Fibroblast of skin of right quadriceps (primary cell): ENCODE data around the gene STK40.

ENCODE experiments used
- DNase-seq: peaks from one replicate; pipeline ENCODE4 v3.0.0-alpha.2; 2013

Gene STK40

GRCh38 chr1:36385410-36386264, at the start of gene STK40:
Gene STK40, minus strand, starts transcription at chr1:36385924. Its CDS starts 24,592 bp downstream, at chr1:36361332.
- DNase-seq = peak; percentile 100

DNA sequence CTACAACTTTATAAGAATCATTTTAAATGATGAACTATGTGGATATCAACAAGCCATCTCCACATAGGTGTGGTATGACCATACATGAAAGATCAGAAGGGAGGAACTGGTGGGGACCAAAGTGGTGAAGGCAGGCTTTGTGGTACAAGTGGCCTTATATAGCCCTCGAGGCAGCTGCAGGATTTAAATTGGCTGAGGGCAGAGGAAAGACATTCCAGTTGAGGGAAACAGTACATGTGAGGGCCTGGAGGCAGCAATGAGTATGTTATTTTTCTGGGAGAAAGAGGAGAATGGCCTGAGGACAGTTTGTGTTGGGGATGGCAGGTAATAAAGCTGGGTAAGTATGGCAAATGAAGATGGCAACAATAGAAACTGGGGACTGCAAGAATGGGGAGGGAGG, 47.4 kb upstream of the STK40 start:
- DNase-seq = no peak

GRCh38 chr1:36432616-36433015, 46.9 kb upstream of the STK40 start:
- no peak for DNase-seq

DNA sequence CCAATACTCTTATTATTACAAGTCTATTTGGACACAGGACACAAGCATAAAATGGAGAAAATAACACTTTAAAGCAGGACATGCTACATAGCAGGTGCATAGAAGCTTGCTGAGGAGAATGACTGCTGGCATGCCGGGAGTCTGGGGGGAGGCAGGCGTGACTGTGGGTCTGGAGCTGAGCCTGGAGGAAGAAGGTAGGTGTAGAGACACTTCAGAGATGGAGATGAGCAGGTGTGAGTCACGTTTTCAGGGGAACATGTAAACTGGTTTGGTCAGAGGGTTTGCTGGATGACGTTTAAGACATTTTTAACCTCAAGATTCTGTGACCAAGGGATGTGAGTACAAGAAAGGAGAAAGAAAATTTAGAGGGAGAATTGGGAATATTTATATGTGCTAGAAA, 40.1 kb upstream of the STK40 start:
- DNase-seq = no peak

DNA sequence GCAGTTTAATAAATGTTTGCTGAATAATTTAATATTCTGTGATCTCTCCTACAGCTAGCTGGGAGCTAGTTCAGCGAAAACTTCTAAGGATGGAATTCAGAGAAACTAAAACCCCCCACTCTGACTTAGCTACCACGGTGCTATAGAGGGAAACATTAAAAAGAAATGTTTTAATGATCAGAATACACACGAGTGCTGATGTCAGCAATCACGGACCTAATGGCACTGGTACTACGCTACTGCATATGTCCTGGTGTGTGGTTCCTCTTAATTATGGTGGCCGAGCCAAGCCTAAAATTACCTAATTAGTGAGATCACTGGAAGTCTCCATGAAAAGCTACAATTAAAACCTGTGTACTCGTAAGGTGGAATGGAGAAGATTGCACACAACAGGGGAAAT, 35.9 kb upstream of the STK40 start:
- DNase-seq = no peak

DNA sequence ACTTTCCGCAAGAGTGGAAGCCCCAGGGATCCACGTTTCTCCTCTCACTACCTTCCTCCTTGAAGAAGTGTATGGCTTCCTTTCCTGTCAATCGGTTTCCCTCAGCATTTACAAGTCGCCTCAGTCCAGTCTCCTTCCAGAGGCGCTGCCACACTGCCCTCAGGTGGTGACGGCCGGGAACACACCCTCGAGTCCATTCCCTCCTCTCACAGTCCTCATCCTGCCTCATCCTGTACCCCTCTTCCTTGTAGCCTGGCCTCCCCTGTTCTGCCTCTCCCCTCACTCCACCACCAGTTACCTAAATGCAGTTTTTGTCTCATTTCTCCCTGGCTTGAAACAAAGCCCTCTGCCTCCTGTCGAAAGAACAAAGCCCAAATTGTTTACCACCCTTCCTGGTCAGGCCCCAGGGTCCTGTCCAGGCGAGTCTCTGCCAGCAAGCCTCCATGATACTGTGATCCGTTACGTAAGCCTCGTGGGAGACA, 35.2 kb upstream of the STK40 start:
- peak; percentile 76 for DNase-seq

DNA sequence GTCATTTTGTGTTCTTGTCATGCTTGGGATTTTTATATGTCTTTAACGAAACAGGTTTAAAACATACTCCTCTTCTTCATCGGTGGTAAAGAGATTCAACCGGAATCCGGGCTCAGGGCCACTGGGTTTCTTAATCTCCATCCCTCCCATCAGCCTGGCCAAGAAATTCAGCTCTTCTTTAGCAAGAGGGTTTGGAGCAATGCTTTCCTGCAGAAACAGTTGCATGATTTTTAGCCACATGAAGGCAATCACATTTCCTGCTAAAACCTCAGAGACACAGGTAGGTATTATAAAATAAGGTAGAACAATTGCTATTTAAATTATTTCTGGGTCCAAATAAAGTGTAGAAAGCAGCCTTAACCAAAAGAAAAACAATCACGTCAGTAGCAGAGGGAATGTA, 34.7 kb upstream of the STK40 start:
- no peak for DNase-seq

DNA sequence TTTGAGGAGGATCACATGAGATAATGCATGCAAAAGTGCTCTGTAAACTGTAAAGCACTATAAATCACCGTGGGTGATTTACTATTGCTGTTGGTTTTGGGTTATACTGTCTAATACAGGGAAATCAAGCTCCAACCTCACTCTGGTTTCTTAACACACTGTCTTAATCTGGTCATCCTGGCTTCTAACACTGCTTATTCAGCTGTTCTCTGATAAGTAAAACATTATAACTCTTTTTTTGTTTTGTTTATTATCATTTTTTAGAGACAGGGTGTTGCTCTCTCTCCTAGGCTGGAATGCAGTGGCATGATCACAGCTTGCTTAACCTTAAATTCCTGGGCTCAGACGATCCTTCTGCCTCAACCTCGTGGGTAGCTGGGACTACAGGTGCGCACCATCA, 33.8 kb upstream of the STK40 start:
- DNase-seq = no peak

DNA sequence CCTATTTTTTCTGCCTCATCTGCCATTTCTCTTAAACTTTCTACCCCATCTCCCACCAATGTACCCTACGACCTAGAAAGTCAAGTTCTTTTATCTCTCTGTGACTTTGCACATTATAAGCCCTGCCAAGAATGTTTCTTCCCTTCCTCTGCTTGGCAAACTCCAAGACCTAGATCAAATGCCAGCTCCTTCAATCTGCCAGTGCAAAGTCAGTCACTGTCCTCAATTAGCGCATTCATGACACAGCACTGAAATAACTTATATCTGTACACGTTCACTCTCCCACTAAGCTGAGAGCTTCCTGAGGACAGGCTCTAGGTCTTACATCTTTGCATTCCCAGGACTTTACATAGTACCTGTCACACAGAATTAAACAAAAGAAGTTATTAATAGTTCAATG, 33.4 kb upstream of the STK40 start:
- no peak for DNase-seq

DNA sequence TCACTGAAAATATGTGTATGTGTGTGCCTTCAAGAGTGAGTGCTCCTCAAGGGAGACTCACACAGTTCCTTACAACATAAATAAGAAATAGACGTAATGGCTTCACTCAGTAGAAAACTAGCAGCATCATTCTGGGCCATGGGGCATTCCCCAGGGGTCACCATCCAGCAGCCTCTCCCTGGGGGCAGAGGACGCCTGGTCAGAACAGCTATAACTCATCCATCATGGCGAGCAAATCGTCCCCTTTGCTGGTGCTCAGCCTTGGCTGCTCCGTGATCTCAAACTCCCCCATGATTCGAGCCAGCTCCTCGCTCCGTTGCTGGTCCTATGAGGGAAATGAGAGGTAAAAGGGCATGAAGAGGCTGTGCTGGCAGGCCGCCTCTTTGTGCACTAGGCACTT, 32.2 kb upstream of the STK40 start:
- DNase-seq = no peak

DNA sequence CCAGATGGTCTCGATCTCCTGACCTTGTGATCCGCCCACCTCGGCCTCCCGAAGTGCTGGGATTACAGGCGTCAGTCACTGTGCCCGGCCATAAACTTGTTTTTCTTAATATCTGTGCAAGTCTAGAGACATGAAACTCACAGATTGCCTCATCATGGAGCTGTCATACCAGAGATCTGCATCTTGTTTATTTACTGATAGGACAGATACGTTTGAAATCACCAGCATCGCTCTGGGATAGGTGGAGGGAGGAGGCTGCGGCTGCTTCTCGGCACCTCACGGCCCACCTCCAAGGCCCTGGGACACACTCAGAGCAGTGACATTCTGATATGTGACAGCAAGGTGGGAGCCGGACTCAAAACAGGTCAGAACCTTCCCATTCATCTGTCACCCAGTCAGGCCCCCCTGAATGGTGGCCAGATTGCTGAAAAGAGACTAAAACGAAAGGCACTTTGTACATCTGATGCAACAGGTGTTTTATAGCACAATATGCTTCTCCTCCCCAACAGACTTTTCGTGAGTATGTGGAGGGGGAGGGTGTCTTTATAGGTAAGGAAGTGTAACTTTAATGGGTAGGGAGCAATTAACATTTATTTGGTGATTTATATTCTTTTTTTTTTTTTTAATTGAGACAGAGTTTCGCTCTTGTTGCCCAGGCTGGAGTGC, 30.1 kb upstream of the STK40 start:
- DNase-seq = no peak

GRCh38 chr1:36414384-36414783, 28.7 kb upstream of the STK40 start:
- DNase-seq = no peak

DNA sequence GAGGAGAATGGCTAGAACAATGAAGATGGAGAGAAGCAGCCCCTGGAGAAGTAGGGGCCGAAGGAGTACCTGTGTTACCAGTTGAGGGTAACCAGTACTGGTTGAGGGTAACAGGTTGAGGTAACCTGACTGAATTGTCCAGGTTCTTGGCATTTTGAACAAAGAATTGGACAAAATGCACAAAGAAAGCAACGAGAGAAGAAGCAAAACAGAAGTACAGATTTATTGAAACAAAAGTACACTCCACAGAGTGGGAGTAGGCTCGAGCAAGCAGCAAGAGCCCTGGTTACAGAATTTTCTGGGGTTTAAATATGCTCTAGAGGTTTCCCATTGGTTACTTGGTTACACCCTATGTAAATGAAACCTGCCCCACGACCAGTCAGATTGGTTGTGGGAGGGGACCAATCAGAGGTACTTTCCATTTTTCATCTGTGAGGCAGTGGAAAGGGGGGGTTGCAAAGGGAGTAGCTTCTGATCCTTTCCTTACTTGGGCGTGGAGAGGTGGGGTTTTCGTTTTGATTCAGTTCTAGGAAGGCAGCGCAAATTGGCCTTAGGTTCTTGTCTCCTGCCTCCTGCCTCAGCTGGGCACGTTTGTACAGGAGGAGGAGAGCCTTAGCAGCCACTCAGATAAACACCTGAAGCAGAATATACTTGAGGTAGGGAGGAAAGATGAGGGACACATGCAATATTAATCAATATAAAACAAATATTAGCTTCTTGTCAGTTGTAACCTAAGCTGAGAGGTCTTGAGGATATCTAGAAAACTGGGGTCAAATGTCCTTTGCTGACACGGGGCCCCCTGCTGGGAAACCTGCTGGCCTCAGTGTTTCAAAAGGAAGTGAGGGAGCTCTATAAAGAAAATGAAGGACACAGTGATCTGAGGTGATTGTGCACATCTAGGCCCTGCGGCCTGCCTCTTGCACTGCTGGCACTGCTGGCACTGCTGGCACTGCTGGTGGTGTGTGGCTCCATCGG, 26.2 kb upstream of the STK40 start:
- peak; percentile 44 for DNase-seq

DNA sequence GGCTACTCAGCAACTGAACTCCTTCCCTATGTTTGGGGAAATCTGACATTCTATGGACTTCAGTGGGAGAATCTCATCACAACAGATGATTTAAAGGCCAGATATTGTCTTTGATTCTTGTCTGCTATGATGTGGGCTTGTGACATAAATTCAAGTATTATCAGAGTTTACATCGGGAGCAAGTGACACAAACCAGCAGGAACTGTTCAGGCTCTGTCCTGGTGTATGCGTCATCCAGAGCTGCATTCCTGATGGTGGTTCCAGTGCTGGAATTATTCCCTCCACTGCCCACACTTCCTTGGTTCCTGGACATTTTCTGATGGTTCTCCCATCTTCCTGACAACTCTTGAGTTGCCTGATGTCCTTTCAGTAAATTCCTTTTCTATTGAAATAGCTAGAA, 22.8 kb upstream of the STK40 start:
- DNase-seq = peak; percentile 61

DNA sequence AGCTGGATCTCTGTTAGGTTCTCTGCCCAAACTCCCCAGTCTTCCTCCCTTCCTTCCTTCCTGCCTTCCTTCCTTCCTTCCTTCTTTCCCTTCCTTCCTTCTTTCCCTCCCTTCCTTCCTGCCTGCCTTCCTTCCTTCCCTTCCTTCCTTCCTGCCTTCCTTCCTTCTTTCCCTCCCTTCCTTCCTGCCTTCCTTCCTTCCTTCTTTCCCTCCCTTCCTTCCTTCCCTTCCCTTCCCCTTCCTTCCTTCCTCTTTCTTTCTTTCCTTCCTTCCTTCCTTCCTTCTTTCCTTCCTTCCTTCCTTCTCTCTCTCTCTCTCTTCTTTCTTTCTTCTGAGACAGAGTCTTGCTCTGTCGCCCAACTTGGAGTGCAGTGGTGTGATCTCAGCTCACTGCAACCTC, 20.7 kb upstream of the STK40 start:
- no peak for DNase-seq

DNA sequence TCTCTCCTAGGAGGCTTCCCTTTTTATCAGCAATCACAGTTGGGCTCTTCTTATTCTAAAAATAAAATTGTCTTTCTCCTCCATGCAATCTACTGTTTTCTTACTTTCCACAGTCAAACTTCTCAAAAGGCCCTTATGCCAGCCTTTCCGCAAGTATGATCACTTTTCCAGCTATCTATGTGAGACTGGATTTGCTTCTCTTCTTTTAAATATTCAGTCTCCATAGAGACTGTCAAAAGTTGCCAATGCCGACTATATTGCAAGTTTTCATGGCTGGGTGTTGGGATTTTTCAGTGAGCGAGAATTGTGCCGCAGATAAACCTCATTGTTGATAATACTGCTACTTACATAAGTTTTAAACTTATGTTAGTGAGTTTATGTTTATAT, 16.8 kb upstream of the STK40 start:
- DNase-seq = no peak

DNA sequence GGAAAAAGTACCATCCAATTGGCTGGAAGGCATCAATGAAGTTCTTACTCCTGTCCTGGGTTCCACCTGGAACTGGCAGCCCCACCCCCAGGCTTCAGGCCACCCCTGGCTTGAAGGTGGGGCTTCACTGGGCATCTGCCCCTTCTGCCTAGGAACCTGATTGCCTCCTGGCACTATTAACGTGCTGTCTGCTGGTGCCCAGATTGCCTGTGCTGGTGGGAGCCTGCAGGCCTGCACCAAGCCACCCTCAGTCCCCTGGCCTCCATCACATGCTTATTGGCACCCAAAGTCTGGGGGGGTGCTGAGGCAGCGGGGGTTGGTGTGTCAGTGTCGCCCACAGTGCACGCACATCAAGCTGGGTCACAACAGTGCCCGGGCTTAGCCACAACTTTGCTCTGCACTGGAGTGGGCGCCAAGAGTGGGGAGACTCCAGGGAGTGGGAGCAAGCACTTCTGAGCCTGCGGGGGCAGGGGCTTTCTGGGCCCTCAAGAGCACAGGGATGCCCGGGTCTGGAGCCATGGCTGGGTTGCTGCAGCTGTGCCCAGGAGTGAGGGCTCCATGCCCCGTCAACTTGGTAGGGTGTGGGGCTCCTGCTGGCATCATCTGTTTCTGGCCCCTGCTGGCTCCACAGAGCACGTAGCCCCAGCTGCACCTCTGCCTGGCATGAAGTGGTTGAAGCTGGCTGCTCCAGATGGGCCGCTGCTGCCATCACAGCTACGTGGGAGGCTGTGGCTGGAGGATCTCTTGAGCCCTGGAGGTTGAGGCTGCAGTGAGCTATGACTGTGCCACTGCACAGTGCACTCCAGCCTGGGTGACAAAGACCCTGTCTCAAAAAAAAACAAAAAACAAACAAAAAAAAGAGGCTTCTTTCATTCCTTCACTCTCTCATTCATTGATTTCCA, 16.1 kb upstream of the STK40 start:
- no peak for DNase-seq

DNA sequence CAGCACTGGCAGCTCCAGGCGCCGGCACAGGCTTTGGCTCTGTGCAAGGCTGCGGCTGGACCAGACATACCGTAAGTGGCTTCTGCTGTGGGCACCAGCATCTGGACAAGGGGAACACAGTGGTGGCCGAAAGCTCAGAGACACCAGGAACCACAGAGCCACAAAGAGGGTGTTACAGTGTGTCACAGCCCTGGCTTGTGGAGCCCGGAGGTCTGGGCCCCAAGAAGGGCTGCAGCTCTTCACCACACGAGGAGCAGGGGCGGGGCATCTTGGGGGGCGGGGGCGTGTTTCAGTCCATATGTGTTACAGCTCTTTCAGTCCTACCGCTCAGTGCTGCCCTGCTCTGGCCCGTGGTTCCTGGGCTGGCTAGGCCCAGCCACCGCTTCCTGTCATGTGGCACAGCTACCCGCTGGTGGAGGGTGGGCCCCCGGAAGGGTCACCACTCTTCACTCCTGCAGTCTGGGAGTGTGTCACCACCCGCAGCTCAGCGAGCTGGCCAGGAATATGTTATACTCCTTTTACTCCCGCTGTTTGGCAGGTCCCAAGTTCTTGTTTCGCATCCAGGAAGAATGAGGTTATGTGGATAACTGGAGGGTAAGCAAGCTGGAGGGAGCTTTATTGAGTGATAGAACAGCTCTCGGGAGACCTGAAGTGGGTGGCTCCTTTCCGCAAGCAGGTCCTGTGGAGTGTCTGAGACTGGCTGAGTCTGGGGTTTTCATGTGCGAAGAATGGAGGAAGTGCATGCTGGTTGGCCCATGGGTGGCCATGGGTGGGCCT, 15.3 kb upstream of the STK40 start:
- DNase-seq = peak; percentile 59

DNA sequence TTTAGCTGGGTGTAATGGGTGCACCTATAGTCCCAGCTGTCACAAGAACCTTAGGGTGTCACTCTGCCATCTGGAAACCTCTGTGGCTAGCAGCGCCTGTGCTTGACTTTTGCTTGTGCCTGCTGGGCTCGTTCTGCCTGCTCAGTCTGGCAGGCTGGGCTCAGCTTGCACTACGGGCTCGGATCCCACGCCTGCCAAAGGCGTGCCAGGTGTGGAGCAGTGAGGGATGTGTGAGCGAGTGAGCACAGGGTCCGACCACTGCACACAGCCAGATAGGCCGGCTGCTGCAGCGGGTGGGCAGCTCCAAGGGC, 14.7 kb upstream of the STK40 start:
- no peak for DNase-seq

- DNase-seq = no peak
Observed at GRCh38 chr1:36398370-36398977, 12.8 kb upstream of the STK40 start.
